HG03432 (cell line): ENCODE measurements around the gene GSTA5.
"Not testable (repeated sequence)": the region's sequence is repeated elsewhere in the genome, so short reads cannot be mapped to it uniquely, and the experiment has no call there.

Experiments used
- ATAC-seq: cut with Tn5 transposase; IDR thresholded peaks from one replicate; pipeline ENCODE4 v1.9.1; 2021; ENCODE audit warnings: mild to moderate bottlenecking, moderate library complexity; ENCODE audit not compliant: unreplicated experiment

Gene GSTA5

GRCh38 chr6:52799272-52799671 lies 41.3 kb downstream of the GSTA5 start:
- not testable (repeated sequence) for ATAC-seq

- ATAC-seq = not testable (repeated sequence)
Measured at GRCh38 chr6:52794366-52794765, 46.2 kb downstream of the GSTA5 start.

GRCh38 chr6:52790861-52791260 lies 49.8 kb downstream of the GSTA5 start:
- ATAC-seq = no peak

GRCh38 chr6:52789658-52790057 lies 51.0 kb downstream of the GSTA5 start:
- not testable (repeated sequence) for ATAC-seq

GRCh38 chr6:52788478-52788877 lies 52.1 kb downstream of the GSTA5 start:
- ATAC-seq = no peak

- ATAC-seq = no peak
Measured at GRCh38 chr6:52787917-52788316, 52.7 kb downstream of the GSTA5 start.

- ATAC-seq = no peak
Measured at GRCh38 chr6:52786249-52786956, 54.2 kb downstream of the GSTA5 start.

- not testable (repeated sequence) for ATAC-seq
Measured at GRCh38 chr6:52782696-52783274, 57.8 kb downstream of the GSTA5 start.

- not testable (repeated sequence) for ATAC-seq
Measured at GRCh38 chr6:52782209-52782608, 58.4 kb downstream of the GSTA5 start.
